Ovary (tissue), 9 donors: ENCODE results near the gene MED8. TPM values are rescaled to one million over a fixed set of nuclear protein-coding genes. Genes with fewer than 3 reads are reported as not detected.

ENCODE experiments used
- DNase-seq, 5 donors: peaks; one replicate each; pipeline ENCODE4 v3.0.0-alpha.2; 2019 to 2020
- H3K27ac ChIP-seq, 2 donors: fragments of 200-600 bp; one replicate each; pipeline versions ENCODE4 v1.5.1 to v1.8.0; 2019 to 2022
- H3K27me3 ChIP-seq: fragments of 200-600 bp; one replicate; pipeline ENCODE4 v1.8.0; 2022
- H3K36me3 ChIP-seq: fragments of 200-600 bp; sonication (generic); one replicate; pipeline ENCODE4 v1.5.1; 2019
- H3K4me1 ChIP-seq: one replicate; pipeline ENCODE4 v1.8.1; 2013; ENCODE audit warnings: mild to moderate bottlenecking, moderate library complexity; ENCODE audit not compliant: insufficient read depth
- H3K4me3 ChIP-seq: fragments of 200-600 bp; sonication (generic); one replicate; pipeline ENCODE4 v1.5.1; 2017
- H3K9me3 ChIP-seq, 2 donors: fragments of 200-600 bp in 1 of 2; sonication (generic) in 1 of 2; one replicate each; pipeline versions ENCODE4 v1.5.1 to v1.8.1; 2013 to 2019; ENCODE audit warnings: mild to moderate bottlenecking in 1 of 2, moderate library complexity in 1 of 2
- EP300 ChIP-seq: sonication (generic); formaldehyde crosslinking; IDR thresholded peaks from one replicate; pipeline ENCODE4 v1.6.1; 2017; ENCODE audit warnings: antibody characterized with exemption
- POLR2A ChIP-seq: fragments of 450-650 bp; IDR thresholded peaks from one replicate; pipeline ENCODE4 v1.6.1; 2017; ENCODE audit warnings: antibody characterized with exemption, mild to moderate bottlenecking, moderate library complexity
- WGBS, 3 donors: extraction: QIAGEN DNeasy Blood & Tissue Kit in 1 of 3; methylation state at CpG; one replicate each; pipeline versions ENCODE4 v1.1.5 to v1.1.7; 2013 to 2017; 5-methylcytosine and 5-hydroxymethylcytosine counted together
- intact Hi-C, 4 donors: fragments of 100-400 bp; cut with DNase I; formaldehyde crosslinking; loops; one replicate each; pipeline versions ENCODE4 v1.11.0 to v1.15.1; 2022 to 2023
- polyA plus RNA-seq, 2 donors: library from polyadenylated mRNA; stranded (reverse); fragments of 200-250 nt in 1 of 2; fragments of 350-450 nt in 1 of 2; fragmentation: Illumina TruSeq in 1 of 2; extraction: RNeasy Lipid Tissue Mini Kit (QIAGEN cat#74804) in 1 of 2; gene quantifications; one replicate each; pipeline ENCODE4 v1.2.3, GENCODE V29; 2013 to 2014
- total RNA-seq, 7 donors: library from RNA; depleted of rRNA in 2 of 7; stranded (reverse); fragments of >200 nt in 2 of 7; fragmentation: NEBNext Ultra II Directional in 3 of 7; extraction: Animal tissue kit (Norgen Biotek cat#: 25700) in 3 of 7; gene quantifications; one replicate each; pipeline versions ENCODE4 v1.1.0 to v1.2.4, GENCODE V29; 2016 to 2023
- TF ChIP-seq, protein P1 (sequence below), 3 donors: fragments of 450-650 bp in 2 of 3; fragments of 200-600 bp in 1 of 3; IDR thresholded peaks; one replicate each; pipeline versions ENCODE4 v1.5.1 to v1.8.0; 2016 to 2022; ENCODE audit warnings: antibody characterized with exemption in 3 of 3, mild to moderate bottlenecking in 1 of 3
- donor health status: DM: no; HTN: no; CAD: no; lungs with moderate emphysema.
- donor health status: DM: no; HTN: no; CAD: no.
- donor health status: Bipolar disorder and iron deficiency.
- donor health status: DM: yes; HTN: yes; CAD: no.
- donor health status: DM: no; HTN: no; CAD: no.
- donor health status: DM: yes; HTN: yes; CAD: no.

The MED8 gene
- total and polyA plus RNA-seq, 9 donors: 13.7 to 40.0 (median 26.0) TPM

DNA sequence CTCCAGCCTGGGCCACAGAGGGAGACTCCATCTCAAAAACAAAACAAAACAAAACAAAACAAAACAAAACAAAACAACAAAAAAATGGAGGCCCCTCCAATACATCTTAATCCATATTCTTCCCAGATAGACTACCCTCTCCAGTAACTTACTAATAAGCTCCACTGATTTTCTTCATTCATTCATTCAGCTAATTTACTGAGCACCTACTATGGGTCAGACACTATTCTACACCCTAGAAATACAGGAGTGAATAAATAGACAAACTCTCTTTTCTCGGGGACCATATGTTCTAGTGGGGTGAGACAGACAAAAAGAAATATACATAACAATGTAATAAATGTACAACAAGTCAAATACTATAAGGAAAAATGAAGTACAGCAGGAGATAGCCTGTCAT, 38.6 kb downstream of the MED8 start:
- no peak overlapping the region for H3K4me3 ChIP-seq
- no peaks in the 10 kb centered on the region for H3K36me3 ChIP-seq
- no peak overlapping the region for H3K27ac ChIP-seq
- no peaks in the 10 kb centered on the region for H3K9me3 ChIP-seq
- intact Hi-C loops: no loop called here
- no peaks in the 10 kb centered on the region for H3K4me1 ChIP-seq
- H3K27me3 ChIP-seq: no peaks in the 10 kb centered on the region
- 86 to 89% (median 87%) methylated on average over 1 of the region's 1 CpG for WGBS, 3 donors
- no peak for TF ChIP-seq EP300
- no peak for TF ChIP-seq POLR2A
- TF ChIP-seq, protein P1, sequence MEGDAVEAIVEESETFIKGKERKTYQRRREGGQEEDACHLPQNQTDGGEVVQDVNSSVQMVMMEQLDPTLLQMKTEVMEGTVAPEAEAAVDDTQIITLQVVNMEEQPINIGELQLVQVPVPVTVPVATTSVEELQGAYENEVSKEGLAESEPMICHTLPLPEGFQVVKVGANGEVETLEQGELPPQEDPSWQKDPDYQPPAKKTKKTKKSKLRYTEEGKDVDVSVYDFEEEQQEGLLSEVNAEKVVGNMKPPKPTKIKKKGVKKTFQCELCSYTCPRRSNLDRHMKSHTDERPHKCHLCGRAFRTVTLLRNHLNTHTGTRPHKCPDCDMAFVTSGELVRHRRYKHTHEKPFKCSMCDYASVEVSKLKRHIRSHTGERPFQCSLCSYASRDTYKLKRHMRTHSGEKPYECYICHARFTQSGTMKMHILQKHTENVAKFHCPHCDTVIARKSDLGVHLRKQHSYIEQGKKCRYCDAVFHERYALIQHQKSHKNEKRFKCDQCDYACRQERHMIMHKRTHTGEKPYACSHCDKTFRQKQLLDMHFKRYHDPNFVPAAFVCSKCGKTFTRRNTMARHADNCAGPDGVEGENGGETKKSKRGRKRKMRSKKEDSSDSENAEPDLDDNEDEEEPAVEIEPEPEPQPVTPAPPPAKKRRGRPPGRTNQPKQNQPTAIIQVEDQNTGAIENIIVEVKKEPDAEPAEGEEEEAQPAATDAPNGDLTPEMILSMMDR (IDR thresholded peaks at IDR 0.05): no peak
- no peak for DNase-seq

DNA sequence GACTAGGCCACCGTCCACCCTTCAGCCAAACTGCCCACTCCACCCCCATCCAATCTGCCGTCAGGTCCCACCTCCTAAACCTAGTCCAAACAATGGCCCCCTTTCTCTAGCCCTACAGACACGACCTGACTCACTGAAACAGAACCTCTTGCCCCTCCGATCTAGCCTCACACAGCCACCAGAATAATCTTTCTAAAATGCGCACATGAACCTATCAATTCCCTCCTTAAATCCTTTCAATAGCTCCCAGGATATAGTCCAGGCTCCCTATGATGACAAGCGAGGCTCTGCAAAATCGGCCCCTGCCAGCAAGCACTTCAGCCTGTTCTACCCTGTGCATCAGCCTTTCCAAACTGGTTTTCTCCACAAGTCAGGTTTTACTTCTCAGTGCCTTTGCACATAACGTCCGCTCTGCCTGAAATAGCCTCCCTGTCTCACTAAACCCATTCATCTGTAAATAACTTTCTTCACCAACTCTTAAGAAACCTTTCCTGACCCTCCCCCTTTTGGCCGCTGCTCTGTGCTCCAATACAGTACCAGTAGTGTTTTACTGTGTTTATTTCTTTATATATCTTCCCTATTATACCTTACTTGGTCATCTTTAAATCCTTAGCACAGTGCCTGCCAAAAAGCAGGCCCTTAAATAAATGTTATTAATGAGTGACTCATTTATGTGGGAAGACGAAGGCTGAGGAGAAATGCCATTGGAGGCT, 39.9 kb downstream of the MED8 start:
- Histone ChIP-seq H3K9me3 (no peaks in the 10 kb centered on the region), H3K4me3 (peak overlapping the region; percentile 56), H3K36me3 (no peaks in the 10 kb centered on the region), H3K4me1 (peaks cover 2% of the 10 kb centered on the region), H3K27ac (peak overlapping the region; percentile 23 to 75), H3K27me3 (no peaks in the 10 kb centered on the region)
- no peak for DNase-seq
- TF ChIP-seq EP300 (no peak), POLR2A (no peak)
- 46 to 48% (median 47%) methylated on average over 11 of the region's 11 CpGs for WGBS, 3 donors
- intact Hi-C loops: no loop called here

DNA sequence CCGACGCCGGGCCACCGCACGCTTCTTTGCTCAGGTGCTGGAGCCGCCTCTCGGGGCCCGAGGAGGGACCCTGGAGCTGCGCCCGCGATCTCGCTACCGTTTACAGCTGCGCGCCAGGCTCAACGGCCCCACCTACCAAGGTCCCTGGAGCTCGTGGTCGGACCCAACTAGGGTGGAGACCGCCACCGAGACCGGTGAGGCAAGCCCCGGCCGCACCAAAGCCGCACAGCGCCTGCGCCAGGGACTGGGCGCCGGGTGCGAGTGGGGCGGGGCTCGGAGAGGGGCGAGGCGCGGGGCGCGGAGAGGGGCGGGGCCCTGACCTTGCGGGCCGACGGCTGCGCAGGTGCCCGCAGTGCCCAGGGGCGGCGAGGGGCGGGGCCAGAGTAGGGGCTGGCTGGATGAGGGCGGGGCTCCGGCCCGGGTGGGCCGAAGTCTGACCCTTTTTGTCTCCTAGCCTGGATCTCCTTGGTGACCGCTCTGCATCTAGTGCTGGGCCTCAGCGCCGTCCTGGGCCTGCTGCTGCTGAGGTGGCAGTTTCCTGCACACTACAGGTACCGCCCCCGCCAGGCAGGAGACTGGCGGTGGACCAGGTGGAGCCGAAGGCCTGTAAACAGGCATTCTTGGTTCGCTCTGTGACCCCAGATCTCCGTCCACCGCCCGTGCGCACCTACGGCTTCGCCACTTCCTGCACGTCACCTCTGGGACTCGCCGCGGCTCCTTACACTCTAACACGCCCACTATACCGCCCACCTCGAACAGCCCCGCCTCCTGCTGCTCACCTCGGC, 40.6 kb downstream of the MED8 start:
- peak; percentile 75 to 89 (median 85) for DNase-seq
- Histone ChIP-seq H3K9me3 (no peaks in the 10 kb centered on the region), H3K4me3 (peak overlapping the region; percentile 56), H3K27me3 (no peaks in the 10 kb centered on the region), H3K36me3 (no peaks in the 10 kb centered on the region), H3K4me1 (peaks cover 3% of the 10 kb centered on the region), H3K27ac (peak overlapping the region; percentile 23 to 75)
- TF ChIP-seq POLR2A (peak; percentile 9), EP300 (no peak)
- TF ChIP-seq, protein P1 (IDR thresholded peaks at IDR 0.05): no peak
- intact Hi-C loops: no loop called here
- WGBS, 3 donors: 1 to 3% (median 3%) methylated on average over 62 to 72 of the region's 72 CpGs

DNA sequence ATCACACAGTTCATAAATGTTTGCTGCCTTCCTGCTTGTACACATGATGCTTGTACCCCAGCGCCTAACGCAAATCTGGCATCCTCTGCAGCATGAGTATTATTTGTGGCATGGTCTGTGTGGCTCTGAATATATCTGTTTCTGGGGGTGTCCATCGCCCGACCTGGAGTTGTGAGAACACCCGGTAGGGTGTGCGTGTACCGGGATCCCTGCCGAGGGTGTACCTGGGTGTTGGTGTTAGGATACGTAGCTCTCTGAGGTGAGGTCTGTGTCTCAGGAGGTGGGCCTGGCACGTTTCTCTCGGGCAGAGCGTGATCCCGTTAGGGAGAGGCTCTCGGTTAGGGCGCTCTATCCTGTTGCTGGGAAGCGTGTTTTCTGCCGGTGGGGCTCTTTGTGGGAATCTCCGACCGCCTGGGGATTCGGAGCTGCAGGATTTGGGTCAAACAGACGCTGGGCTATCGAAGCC, 41.2 kb downstream of the MED8 start:
- Histone ChIP-seq H3K4me3 (peak overlapping the region; percentile 56), H3K27me3 (no peaks in the 10 kb centered on the region), H3K4me1 (peaks cover 3% of the 10 kb centered on the region), H3K9me3 (no peaks in the 10 kb centered on the region), H3K27ac (peak overlapping the region; percentile 23 to 75), H3K36me3 (no peaks in the 10 kb centered on the region)
- TF ChIP-seq EP300 (no peak), POLR2A (no peak)
- TF ChIP-seq, protein P1 (IDR thresholded peaks at IDR 0.05): no peak
- WGBS, 3 donors: 7 to 16% (median 10%) methylated on average over 21 to 22 of the region's 22 CpGs
- DNase-seq: no peak
- intact Hi-C loops: no loop called here
